ENCODE measurements around the gene NAGS.
"Not testable (repeated sequence)": the region's sequence is repeated elsewhere in the genome, so short reads cannot be mapped to it uniquely, and the experiment has no call there.

Gene NAGS, protein sequence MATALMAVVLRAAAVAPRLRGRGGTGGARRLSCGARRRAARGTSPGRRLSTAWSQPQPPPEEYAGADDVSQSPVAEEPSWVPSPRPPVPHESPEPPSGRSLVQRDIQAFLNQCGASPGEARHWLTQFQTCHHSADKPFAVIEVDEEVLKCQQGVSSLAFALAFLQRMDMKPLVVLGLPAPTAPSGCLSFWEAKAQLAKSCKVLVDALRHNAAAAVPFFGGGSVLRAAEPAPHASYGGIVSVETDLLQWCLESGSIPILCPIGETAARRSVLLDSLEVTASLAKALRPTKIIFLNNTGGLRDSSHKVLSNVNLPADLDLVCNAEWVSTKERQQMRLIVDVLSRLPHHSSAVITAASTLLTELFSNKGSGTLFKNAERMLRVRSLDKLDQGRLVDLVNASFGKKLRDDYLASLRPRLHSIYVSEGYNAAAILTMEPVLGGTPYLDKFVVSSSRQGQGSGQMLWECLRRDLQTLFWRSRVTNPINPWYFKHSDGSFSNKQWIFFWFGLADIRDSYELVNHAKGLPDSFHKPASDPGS

DNA sequence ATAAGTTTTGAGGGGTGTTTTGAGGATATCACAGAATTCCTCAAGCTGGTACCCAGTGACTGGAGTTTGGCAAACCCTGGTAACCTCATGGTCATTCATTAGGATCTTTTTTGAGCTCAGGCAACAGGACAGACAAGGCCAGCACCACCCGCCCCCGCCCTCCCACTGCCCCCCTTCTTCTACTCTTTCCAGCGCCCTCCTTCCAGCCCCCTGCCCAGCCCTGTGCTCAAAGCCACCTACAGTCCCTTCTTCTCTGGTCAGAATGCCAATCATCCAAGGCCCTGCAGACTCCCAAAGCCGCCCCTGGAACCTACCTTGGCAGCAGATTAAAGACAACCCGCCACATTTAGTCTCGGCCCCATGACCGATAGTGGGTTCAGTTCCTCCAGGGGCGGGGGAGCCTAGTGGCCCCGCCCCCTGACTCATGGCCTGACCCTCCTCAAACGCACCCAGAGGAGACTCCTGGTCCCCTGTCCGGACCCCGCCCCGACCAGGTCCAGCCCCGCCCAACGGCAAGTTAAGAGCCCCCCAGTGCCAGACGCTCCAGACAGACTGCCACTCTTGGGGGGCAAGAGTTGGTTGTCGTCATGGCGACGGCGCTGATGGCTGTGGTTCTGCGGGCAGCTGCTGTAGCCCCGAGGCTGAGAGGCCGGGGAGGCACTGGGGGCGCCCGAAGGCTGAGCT, at the start of gene NAGS:
NAGS (plus strand) TSS at position 546 of the 684 bp plus-strand sequence; CDS start at position 588, 42 bp downstream.
- no peaks in the 10 kb centered on the region for H3K9me3 ChIP-seq (ENCODE audit: insufficient read depth, low read length, severe bottlenecking)
- H2AFZ ChIP-seq (ENCODE audit: low read depth, low read length): no peak within 1 kb of the TSS
- no peak for DNase-seq

DNA sequence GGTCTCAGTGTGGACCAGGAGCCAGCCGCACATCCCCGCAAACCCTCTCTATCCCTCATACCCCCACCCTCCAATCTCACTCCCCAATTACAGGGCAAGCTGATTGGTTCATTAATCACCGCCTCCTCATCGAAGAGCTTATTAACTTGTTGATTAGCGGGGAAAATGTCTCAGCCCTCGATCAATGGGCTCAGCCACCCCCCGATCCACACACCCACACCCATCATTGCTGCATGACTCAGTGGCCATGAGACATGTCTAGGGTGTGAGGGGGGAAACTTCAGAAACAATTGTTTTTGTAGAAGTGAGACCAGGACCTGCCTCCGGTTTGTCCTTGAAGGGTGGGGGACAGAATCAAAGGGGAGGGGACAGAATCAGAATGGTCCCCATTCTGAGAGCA, 48.2 kb upstream of the NAGS start:
- no peaks in the 10 kb centered on the region for H3K4me1 ChIP-seq (ENCODE audit: insufficient read depth, low read length)
- no peak overlapping the region for H2AFZ ChIP-seq (ENCODE audit: low read depth, low read length)
- no peak for TF ChIP-seq EZH2 (IDR thresholded peaks at IDR 0.05; ENCODE audit: borderline replicate concordance, low read depth, low read length, severe bottlenecking)
- TF ChIP-seq, protein P1, sequence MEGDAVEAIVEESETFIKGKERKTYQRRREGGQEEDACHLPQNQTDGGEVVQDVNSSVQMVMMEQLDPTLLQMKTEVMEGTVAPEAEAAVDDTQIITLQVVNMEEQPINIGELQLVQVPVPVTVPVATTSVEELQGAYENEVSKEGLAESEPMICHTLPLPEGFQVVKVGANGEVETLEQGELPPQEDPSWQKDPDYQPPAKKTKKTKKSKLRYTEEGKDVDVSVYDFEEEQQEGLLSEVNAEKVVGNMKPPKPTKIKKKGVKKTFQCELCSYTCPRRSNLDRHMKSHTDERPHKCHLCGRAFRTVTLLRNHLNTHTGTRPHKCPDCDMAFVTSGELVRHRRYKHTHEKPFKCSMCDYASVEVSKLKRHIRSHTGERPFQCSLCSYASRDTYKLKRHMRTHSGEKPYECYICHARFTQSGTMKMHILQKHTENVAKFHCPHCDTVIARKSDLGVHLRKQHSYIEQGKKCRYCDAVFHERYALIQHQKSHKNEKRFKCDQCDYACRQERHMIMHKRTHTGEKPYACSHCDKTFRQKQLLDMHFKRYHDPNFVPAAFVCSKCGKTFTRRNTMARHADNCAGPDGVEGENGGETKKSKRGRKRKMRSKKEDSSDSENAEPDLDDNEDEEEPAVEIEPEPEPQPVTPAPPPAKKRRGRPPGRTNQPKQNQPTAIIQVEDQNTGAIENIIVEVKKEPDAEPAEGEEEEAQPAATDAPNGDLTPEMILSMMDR (IDR thresholded peaks at IDR 0.05; ENCODE audit: borderline replicate concordance, extremely low read depth, low read length, poor library complexity, severe bottlenecking): no peak
- H3K4me3 ChIP-seq (ENCODE audit: low read depth in 1 of 2, low read length in 2 of 2): no peak overlapping the region
- ATAC-seq (ENCODE audit: insufficient read depth, low read depth): no peak
- no peaks in the 10 kb centered on the region for H4K20me1 ChIP-seq (ENCODE audit: insufficient read depth, low read length)
- H3K9me3 ChIP-seq (ENCODE audit: insufficient read depth, low read length, severe bottlenecking): no peaks in the 10 kb centered on the region
- peaks cover 4% of the 10 kb centered on the region for H3K27me3 ChIP-seq (ENCODE audit: insufficient read depth, low read length, poor library complexity)
- H3K9ac ChIP-seq (ENCODE audit: low read depth, low read length): no peak overlapping the region
- no peak for DNase-seq
- H3K79me2 ChIP-seq (ENCODE audit: insufficient read depth, low read length): no peaks in the 10 kb centered on the region
- H3K36me3 ChIP-seq (ENCODE audit: insufficient read depth, low read length): no peaks in the 10 kb centered on the region
- no peak overlapping the region for H3K27ac ChIP-seq (ENCODE audit: low read length)
- H3K4me2 ChIP-seq (ENCODE audit: insufficient read depth, low read length): no peak overlapping the region

More for the DNA sequence above, at the start of gene NAGS:
- Histone ChIP-seq H4K20me1 (ENCODE audit: insufficient read depth, low read length) (no peaks in the 10 kb centered on the region; the same call in none of the 2 replicates), H3K79me2 (ENCODE audit: insufficient read depth, low read length) (no peaks in the 10 kb centered on the region), H3K4me1 (ENCODE audit: insufficient read depth, low read length) (peaks cover 22% of the 10 kb centered on the region), H3K27ac (ENCODE audit: low read length) (no peak within 1 kb of the TSS), H3K36me3 (ENCODE audit: insufficient read depth, low read length) (no peaks in the 10 kb centered on the region), H3K4me3 (ENCODE audit: low read depth in 1 of 2, low read length in 2 of 2) (no peak within 1 kb of the TSS), H3K4me2 (ENCODE audit: insufficient read depth, low read length) (no peak within 1 kb of the TSS), H3K9ac (ENCODE audit: low read depth, low read length) (no peak within 1 kb of the TSS), H3K27me3 (ENCODE audit: insufficient read depth, low read length, poor library complexity) (no peaks in the 10 kb centered on the region)
- no peak for ATAC-seq (ENCODE audit: insufficient read depth, low read depth)
- no peak for TF ChIP-seq EZH2 (IDR thresholded peaks at IDR 0.05; ENCODE audit: borderline replicate concordance, low read depth, low read length, severe bottlenecking)
- TF ChIP-seq, protein P1 (IDR thresholded peaks at IDR 0.05; ENCODE audit: borderline replicate concordance, extremely low read depth, low read length, poor library complexity, severe bottlenecking): no peak

DNA sequence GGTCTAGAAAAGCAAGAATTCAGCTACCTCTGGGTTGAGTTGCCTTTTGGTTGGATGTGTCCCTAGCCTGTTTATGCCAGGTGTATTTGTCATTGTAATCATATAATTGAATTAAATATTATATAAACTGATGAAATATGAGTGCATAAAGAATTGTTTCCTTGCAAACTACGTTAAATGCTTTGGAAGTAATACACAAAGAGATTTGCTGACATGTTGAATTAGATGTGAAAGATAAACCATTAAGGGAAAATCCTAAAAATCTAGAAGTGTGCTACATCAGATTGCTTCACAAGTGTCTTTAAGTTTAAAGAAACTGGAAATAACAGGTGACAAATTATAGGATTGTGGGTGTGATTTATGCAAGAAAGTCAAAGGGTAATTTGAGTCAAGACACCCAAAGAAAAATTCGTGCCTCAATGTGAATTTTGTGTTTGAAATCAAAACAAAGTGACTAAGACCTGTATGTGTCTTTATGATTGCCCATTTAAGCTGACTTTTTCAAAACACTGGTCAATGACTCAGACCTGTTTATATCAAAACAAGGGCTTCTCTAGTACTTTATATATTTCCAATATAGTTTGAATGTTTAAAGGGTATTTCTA, 45.6 kb upstream of the NAGS start:
- TF ChIP-seq, protein P1 (IDR thresholded peaks at IDR 0.05; ENCODE audit: borderline replicate concordance, extremely low read depth, low read length, poor library complexity, severe bottlenecking): no peak
- TF ChIP-seq EZH2 (IDR thresholded peaks at IDR 0.05; ENCODE audit: borderline replicate concordance, low read depth, low read length, severe bottlenecking): no peak
- Histone ChIP-seq H3K4me2 (ENCODE audit: insufficient read depth, low read length) (no peak overlapping the region), H3K4me1 (ENCODE audit: insufficient read depth, low read length) (no peaks in the 10 kb centered on the region)

DNA sequence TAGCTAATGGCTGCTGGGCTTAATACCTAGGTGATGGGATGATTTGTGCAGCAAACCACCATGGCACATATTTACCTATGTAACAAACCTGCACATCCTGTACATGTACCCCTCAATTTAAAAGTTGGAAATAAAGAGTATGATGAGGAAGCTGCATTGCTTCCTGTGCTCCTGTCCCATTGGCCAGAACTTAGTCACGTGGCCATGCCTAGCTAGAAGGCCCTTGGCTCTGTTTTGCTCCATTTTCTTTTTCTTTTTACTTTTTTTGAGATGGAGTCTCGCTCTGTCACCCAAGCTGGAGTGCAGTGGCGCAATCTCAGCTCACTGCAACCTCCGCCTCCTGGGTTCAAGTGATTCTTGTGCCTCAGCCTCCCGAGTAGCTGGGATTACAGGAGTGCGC, 43.1 kb upstream of the NAGS start:
- not testable (repeated sequence) for H3K4me3 ChIP-seq (ENCODE audit: low read depth in 1 of 2, low read length in 2 of 2); H2AFZ ChIP-seq (ENCODE audit: low read depth, low read length); ATAC-seq (ENCODE audit: insufficient read depth, low read depth); H3K27ac ChIP-seq (ENCODE audit: low read length); H3K4me1 ChIP-seq (ENCODE audit: insufficient read depth, low read length); H3K9me3 ChIP-seq (ENCODE audit: insufficient read depth, low read length, severe bottlenecking); H3K4me2 ChIP-seq (ENCODE audit: insufficient read depth, low read length); H4K20me1 ChIP-seq (ENCODE audit: insufficient read depth, low read length); H3K9ac ChIP-seq (ENCODE audit: low read depth, low read length); H3K36me3 ChIP-seq (ENCODE audit: insufficient read depth, low read length); DNase-seq; H3K79me2 ChIP-seq (ENCODE audit: insufficient read depth, low read length)
- peaks cover 13% of the 10 kb centered on the region for H3K27me3 ChIP-seq (ENCODE audit: insufficient read depth, low read length, poor library complexity)

More for the DNA sequence above, 45.6 kb upstream of the NAGS start:
- Histone ChIP-seq H3K79me2 (ENCODE audit: insufficient read depth, low read length) (no peaks in the 10 kb centered on the region), H3K9me3 (ENCODE audit: insufficient read depth, low read length, severe bottlenecking) (no peaks in the 10 kb centered on the region), H3K4me3 (ENCODE audit: low read depth in 1 of 2, low read length in 2 of 2) (no peak overlapping the region), H3K27ac (ENCODE audit: low read length) (no peak overlapping the region), H3K9ac (ENCODE audit: low read depth, low read length) (no peak overlapping the region), H3K36me3 (ENCODE audit: insufficient read depth, low read length) (no peaks in the 10 kb centered on the region), H3K27me3 (ENCODE audit: insufficient read depth, low read length, poor library complexity) (peaks cover 17% of the 10 kb centered on the region), H4K20me1 (ENCODE audit: insufficient read depth, low read length) (no peaks in the 10 kb centered on the region), H2AFZ (ENCODE audit: low read depth, low read length) (no peak overlapping the region)
- DNase-seq (no peak), ATAC-seq (ENCODE audit: insufficient read depth, low read depth) (no peak)
